ACHN (cell line): ENCODE measurements around the gene TMPRSS15.

ENCODE experiments used
- DNase-seq: peaks from one replicate; pipeline ENCODE4 v3.0.0-alpha.2; 2015
- in situ Hi-C: cut with HindIII; loops from 2 replicates; pipeline ENCODE4 v1.10.0; 2017; ENCODE audit warnings: low sequenced_read_pairs, low pct_ligation_motif_present, low pct_unique_long_range_greater_than_20kb

The TMPRSS15 gene

DNA sequence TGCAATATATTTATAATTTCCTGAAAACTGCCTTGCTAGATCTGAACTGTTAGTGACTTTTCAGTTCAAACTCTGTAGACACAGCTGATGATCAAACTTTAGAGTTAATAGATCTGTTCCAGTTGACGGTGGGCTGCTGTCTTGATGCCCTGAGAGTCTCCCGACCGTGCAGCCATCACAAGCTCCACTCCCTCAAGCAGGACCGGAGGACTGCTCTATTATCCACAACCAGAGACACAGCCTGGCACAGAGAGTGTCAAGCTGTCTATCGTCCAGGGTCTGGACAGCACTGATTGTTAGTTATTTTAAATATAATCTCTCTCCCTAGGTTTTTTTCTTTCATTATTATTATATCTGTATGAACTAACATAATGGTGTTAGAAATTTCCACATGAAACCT lies 150.9 kb downstream of the TMPRSS15 start:
- DNase-seq = no peak
- in situ Hi-C loops = no loop called here

DNA sequence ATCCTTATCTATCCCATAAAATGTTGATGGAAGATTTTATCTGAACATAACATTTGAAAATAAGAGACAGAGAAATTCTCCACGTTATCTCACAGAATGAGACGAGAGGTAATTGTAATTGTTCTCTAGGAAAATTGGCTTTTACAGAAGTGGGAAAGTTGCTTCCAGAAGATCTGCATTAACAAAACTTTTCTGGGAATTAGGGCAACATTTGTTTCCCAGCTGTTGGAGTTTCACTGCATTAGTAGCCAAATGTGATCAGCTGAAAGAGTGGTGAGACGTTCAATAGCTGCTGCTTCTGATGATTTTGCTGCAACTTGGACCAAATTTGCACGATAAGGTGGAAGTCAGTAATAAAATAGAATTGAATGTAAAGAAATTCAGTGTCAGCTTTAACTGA lies 151.3 kb downstream of the TMPRSS15 start:
- in situ Hi-C loops = no loop called here
- DNase-seq = no peak

DNA sequence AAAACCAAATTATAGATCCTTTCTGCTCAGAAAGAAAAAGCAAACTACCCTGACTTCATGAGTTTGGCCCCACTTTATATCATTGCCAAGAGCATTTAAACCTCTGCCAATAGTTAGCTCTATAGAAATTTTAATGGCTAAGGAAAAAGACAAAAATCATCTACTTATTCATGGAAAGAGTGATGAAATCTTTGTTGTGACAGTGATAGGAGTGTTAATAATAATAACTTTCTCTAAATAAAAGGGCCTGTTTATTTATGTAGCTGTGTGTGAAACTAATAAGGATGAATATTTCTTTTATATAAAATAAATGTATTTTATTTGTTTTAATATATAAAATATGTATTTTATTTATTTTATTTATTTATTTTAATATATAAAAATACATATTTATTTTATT lies 152.5 kb downstream of the TMPRSS15 start:
- DNase-seq = no peak
- in situ Hi-C loops = no loop called here

DNA sequence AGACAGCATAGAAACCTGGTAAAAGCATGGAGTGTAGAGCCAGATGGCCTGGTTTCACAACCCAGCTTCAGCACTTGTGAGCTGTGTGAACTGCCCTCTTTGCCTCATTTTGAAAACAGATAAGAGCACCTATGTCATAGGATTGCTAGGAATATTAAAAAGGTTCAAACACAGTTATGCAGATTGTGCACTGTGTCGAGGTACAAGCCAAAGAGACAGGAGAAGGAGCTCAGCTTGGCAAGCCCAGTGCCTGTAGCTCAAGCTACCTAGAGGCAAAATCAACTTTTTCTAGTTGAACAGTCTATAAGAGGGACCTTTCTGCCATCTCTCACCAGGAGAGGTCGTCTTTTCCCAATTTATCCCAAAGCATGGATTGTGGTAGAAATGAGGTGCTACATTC lies 153.9 kb downstream of the TMPRSS15 start:
- DNase-seq = no peak
- in situ Hi-C loops = no loop called here

DNA sequence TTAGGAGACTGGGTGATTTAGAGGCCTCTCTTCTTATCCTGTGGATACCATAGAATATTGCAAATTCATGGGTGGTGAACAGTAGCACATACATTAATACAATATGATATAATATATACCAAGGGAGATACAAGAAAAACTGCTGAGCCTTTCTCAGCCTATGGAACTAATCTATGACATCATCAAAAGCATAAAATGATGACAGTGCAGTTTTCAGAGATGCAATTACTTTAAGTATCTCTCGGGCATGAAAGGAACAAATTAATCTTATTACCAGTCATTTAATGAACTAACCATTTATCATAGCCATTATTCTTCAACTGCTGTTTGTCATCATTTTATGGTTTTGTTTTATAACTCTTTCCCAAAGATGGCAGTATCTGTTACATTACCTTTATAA lies 155.4 kb downstream of the TMPRSS15 start:
- in situ Hi-C loops = no loop called here
- no peak for DNase-seq

DNA sequence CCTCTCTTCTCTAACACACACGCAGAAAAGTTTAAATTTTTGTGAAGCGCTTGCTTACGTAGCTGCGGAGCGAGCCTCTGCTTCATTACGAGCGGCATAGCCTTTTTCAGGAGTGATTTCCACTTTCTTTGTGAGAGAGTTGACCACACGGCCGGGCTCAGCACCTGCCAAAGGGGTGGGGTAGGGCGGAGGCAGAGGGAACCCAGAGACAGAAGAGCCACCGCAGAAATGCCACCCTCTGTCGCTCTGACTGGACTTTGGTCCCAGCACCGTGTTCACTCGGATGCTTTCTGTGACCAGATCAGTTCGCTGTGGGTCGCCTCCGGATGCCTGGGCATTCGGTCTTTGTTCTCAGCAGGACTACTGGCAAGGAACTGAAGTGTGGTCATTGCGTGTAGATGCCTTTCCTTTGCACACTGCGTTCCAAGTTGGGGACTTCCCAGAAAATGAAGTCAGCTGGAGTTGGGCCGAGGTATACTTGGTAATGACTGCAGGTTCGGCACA lies 158.1 kb downstream of the TMPRSS15 start:
- in situ Hi-C loops = no loop called here
- DNase-seq = no peak

DNA sequence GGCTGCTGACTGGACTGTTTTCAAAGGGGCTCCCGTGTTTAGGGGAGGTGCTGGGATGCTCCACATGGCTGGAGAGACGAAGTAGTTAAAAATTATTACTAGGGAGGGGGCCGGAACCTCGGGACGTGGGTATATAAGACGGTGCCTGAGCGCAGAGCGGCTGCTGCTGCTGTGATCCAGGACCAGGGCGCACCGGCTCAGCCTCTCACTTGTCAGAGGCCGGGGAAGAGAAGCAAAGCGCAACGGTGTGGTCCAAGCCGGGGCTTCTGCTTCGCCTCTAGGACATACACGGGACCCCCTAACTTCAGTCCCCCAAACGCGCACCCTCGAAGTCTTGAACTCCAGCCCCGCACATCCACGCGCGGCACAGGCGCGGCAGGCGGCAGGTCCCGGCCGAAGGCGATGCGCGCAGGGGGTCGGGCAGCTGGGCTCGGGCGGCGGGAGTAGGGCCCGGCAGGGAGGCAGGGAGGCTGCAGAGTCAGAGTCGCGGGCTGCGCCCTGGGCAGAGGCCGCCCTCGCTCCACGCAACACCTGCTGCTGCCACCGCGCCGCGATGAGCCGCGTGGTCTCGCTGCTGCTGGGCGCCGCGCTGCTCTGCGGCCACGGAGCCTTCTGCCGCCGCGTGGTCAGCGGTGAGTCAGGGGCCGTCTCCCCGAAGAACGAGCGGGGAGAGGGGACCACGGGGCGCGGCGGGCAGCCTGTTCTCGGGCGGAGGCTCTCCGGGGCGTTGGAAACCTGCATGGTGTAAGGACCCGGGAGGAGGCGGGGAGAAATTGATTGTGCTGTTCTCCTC lies 158.7 kb downstream of the TMPRSS15 start, which contains the start of gene CHODL:
Gene CHODL, plus strand, starts transcription at position 163 of the 793 bp plus-strand sequence. Its CDS starts 391 bp downstream, at position 554.
- DNase-seq = no peak
- in situ Hi-C loops = no loop called here

DNA sequence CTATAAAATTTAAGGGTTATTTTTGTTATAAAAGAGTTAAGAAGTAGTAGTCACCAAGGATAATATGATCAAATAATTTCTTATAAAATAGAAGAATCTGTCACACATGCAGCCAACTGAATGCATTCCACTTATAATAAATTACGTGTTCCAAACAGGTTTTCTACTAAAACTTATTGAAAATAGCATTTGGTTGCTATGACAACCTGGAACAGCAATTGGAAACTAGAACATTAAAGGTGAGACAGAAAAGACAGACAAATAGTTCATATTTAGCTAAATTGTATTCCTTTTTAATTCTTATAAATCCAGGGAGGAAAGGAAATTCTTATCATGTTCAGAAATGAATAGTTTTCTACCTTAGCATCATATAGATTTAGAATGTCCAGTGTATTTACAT lies 168.0 kb downstream of the TMPRSS15 start:
- in situ Hi-C loops = no loop called here
- no peak for DNase-seq

DNA sequence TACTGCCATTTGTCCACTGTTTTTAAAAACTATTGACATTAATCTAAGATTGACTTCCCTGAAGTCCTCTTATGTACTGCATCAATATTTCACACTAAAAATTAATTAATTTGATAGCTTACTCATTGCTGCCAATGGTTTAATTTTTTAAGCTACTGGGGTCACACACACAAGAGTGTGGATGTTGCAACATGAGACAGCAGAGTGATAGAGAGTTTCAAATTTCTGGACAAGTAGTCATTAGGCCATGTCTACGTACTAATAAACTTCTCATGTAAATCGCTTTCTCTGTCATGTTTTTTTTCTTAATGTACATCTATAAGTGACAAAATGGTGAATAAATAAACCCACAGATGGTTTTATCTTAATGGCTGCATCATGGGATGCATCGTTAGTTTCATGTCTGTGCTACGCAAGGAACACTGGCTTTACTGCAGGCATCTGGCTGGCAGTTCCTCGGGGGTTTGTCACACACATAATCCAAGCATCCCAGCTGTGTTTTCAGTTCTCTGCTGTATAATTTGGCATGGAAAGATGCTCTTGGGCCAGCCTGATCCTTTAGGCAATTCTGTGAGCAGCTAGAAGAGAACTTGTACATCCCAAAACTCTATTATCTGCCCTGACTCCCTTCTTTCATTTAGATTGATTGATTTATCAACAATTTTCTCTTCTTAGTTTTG lies 175.4 kb downstream of the TMPRSS15 start:
- in situ Hi-C loops = no loop called here
- DNase-seq = no peak

DNA sequence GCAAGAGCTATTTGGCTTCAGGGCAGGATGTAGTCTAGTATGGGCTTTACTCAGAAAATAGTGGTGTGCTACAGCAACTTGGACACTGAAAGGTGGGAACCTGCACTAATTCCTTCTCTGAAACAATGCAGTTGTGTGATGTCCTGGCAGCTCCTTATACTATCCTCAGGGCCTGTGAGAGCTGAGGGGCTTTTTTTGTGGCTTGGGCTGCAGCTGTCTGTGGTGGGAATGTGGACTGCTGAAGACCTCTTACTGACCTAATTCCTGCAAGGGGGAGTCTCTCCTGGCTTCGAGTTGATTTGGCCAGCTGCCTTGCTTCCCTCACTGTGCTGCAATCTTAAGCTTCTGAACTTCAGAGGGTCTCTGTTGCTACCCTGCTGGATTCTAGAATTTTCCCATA lies 181.2 kb downstream of the TMPRSS15 start:
- in situ Hi-C loops = no loop called here
- no peak for DNase-seq

DNA sequence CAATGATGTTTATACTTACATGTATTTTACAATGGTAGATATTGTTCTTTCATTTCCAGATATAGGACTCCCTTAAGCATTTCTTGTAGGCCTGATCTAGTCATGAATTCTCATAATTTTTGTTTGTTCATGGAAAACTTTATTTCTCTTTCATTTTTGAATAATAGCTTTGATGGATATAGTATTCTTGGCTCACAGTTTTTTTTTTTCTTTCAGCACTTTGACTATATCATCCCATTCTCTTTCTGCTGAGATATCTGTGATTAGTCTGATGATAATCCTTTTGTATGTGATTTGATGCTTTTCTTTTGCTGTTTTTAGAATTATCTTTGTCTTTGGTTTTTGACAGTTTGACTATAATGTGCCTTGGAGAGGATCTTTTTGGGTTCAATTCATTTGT lies 183.1 kb downstream of the TMPRSS15 start:
- no peak for DNase-seq
- in situ Hi-C loops = no loop called here
